ENCODE results near the gene WHRN. TPM values are rescaled to one million over a fixed set of nuclear protein-coding genes. Genes with fewer than 3 reads are reported as not detected.

WHRN gene
- total RNA-seq, 1 donor from 2014 or later, result 11.9 TPM

GRCh38 chr9:114383521-114384231, 121.6 kb downstream of the WHRN start:
- no peak for DNase-seq (ENCODE audit: low spot score, unreplicated experiment)
- TF ChIP-seq CTCF (IDR thresholded peaks at IDR 0.05; ENCODE audit: unreplicated experiment), result no peak
- Mint-ChIP-seq H3K27ac (no peak overlapping the region), H3K4me1 (ENCODE audit: low read depth) (peaks cover 19% of the 10 kb centered on the region), H3K36me3 (ENCODE audit: insufficient read depth) (peaks cover 4% of the 10 kb centered on the region), H3K9me3 (ENCODE audit: low read depth) (no peaks in the 10 kb centered on the region), H3K27me3 (no peaks in the 10 kb centered on the region), H3K4me3 (ENCODE audit: low read depth) (no peak overlapping the region)

- H3K27me3 Mint-ChIP-seq, result no peaks in the 10 kb centered on the region
- peaks cover 18% of the 10 kb centered on the region for H3K4me1 Mint-ChIP-seq (ENCODE audit: low read depth)
- no peak for DNase-seq (ENCODE audit: low spot score, unreplicated experiment)
- H3K27ac Mint-ChIP-seq, result no peak overlapping the region
- no peaks in the 10 kb centered on the region for H3K9me3 Mint-ChIP-seq (ENCODE audit: low read depth)
- peaks cover 4% of the 10 kb centered on the region for H3K36me3 Mint-ChIP-seq (ENCODE audit: insufficient read depth)
- TF ChIP-seq CTCF (IDR thresholded peaks at IDR 0.05; ENCODE audit: unreplicated experiment), result peak; percentile 16
- no peak overlapping the region for H3K4me3 Mint-ChIP-seq (ENCODE audit: low read depth)
Observed at GRCh38 chr9:114382699-114383520, 122.4 kb downstream of the WHRN start.

- no peak for TF ChIP-seq CTCF (IDR thresholded peaks at IDR 0.05; ENCODE audit: unreplicated experiment)
- no peaks in the 10 kb centered on the region for H3K4me1 Mint-ChIP-seq (ENCODE audit: low read depth)
- H3K27ac Mint-ChIP-seq, result no peak overlapping the region
- H3K27me3 Mint-ChIP-seq, result no peaks in the 10 kb centered on the region
- H3K9me3 Mint-ChIP-seq (ENCODE audit: low read depth), result no peaks in the 10 kb centered on the region
- no peak overlapping the region for H3K4me3 Mint-ChIP-seq (ENCODE audit: low read depth)
- no peak for DNase-seq (ENCODE audit: low spot score, unreplicated experiment)
- H3K36me3 Mint-ChIP-seq (ENCODE audit: insufficient read depth), result peaks cover 7% of the 10 kb centered on the region
Observed at GRCh38 chr9:114378883-114379282, 126.4 kb downstream of the WHRN start.

GRCh38 chr9:114378016-114378415, 127.3 kb downstream of the WHRN start:
- no peak for TF ChIP-seq CTCF (IDR thresholded peaks at IDR 0.05; ENCODE audit: unreplicated experiment)
- H3K36me3 Mint-ChIP-seq (ENCODE audit: insufficient read depth), result peaks cover 7% of the 10 kb centered on the region
- no peaks in the 10 kb centered on the region for H3K9me3 Mint-ChIP-seq (ENCODE audit: low read depth)
- no peak for DNase-seq (ENCODE audit: low spot score, unreplicated experiment)
- H3K4me1 Mint-ChIP-seq (ENCODE audit: low read depth), result no peaks in the 10 kb centered on the region
- no peak overlapping the region for H3K4me3 Mint-ChIP-seq (ENCODE audit: low read depth)
- no peaks in the 10 kb centered on the region for H3K27me3 Mint-ChIP-seq
- H3K27ac Mint-ChIP-seq, result no peak overlapping the region

- DNase-seq (ENCODE audit: low spot score, unreplicated experiment), result no peak
- Mint-ChIP-seq H3K4me1 (ENCODE audit: low read depth) (no peaks in the 10 kb centered on the region), H3K27me3 (no peaks in the 10 kb centered on the region), H3K9me3 (ENCODE audit: low read depth) (no peaks in the 10 kb centered on the region), H3K4me3 (ENCODE audit: low read depth) (no peak overlapping the region), H3K27ac (no peak overlapping the region), H3K36me3 (ENCODE audit: insufficient read depth) (peaks cover 7% of the 10 kb centered on the region)
- TF ChIP-seq CTCF (IDR thresholded peaks at IDR 0.05; ENCODE audit: unreplicated experiment), result no peak
Observed at GRCh38 chr9:114376586-114377445, 128.5 kb downstream of the WHRN start.
